ENCODE results near the gene TNFSF13. TPM values are rescaled to one million over a fixed set of nuclear protein-coding genes. Genes with fewer than 3 reads are reported as not detected.

TNFSF13 gene
- total RNA-seq = 10 to 100 TPM; 11.9 to 18.8 TPM

- ATAC-seq = peak; percentile 12
- Histone ChIP-seq H3K4me1 (peaks cover 53% of the 10 kb centered on the region), H3K27me3 (no peaks in the 10 kb centered on the region), H3K9me3 (no peaks in the 10 kb centered on the region), H3K27ac (peak within 1 kb of the TSS; percentile 92 to 99 (median 98)), H3K4me3 (peak within 1 kb of the TSS; percentile 5 to 39), H3K36me3 (replicated peaks in 1 of 2; ENCODE audit: insufficient read depth in 1 of 2, low read depth in 2 of 2) (no peaks in the 10 kb centered on the region)
- TF ChIP-seq CTCF (IDR thresholded peaks at IDR 0.05) (no peak), POLR2A (IDR thresholded peaks at IDR 0.05) (peak in 1 of 3 donors; percentile 5)
- DNase-seq = peak; percentile 54 to 69 (median 64)
- WGBS, 2 donors = 5 to 6% methylated on average over 16 of the region's 16 CpGs
- intact Hi-C loops (cut with DNase I) = no loop called here
These were observed at the start of gene TNFSF13 for GRCh38 chr17:7558544-7559319. Gene TNFSF13, plus strand, starts transcription at chr17:7558750. Its CDS starts 290 bp downstream, at chr17:7559040.

GRCh38 chr17:7508846-7509245, 49.7 kb upstream of the TNFSF13 start:
- TF ChIP-seq POLR2A (IDR thresholded peaks at IDR 0.05) (no peak), CTCF (IDR thresholded peaks at IDR 0.05) (no peak)
- DNase-seq = no peak
- 85 to 97% methylated on average over 9 of the region's 9 CpGs for WGBS, 2 donors
- intact Hi-C loops (cut with DNase I) = no loop called here
- ATAC-seq = no peak
- H3K9me3 ChIP-seq = no peaks in the 10 kb centered on the region
- no peaks in the 10 kb centered on the region for H3K27me3 ChIP-seq
- H3K4me1 ChIP-seq = no peaks in the 10 kb centered on the region
- no peak overlapping the region for H3K27ac ChIP-seq
- no peak overlapping the region for H3K4me3 ChIP-seq
- H3K36me3 ChIP-seq (replicated peaks in 1 of 2; ENCODE audit: insufficient read depth in 1 of 2, low read depth in 2 of 2) = peaks cover 44 to 63% of the 10 kb centered on the region in 2 donors

GRCh38 chr17:7509937-7510336, 48.6 kb upstream of the TNFSF13 start:
- intact Hi-C loops (cut with DNase I) = loop anchor here (5.0 kb wide), 1 partner anchor 52 kb away; the partner anchor contains the start of gene SENP3
- WGBS, 2 donors = 49 to 61% methylated on average over 5 of the region's 5 CpGs
- peaks cover 43 to 60% of the 10 kb centered on the region in 2 donors for H3K36me3 ChIP-seq (replicated peaks in 1 of 2; ENCODE audit: insufficient read depth in 1 of 2, low read depth in 2 of 2)

GRCh38 chr17:7511108-7511507, 47.4 kb upstream of the TNFSF13 start:
- ATAC-seq = no peak
- intact Hi-C loops (cut with DNase I) = loop anchor here (5.0 kb wide), 1 partner anchor 51 kb away; the partner anchor contains the start of gene SENP3
- WGBS, 2 donors = 82 to 89% methylated on average over 10 of the region's 10 CpGs
- no peak overlapping the region for H3K27ac ChIP-seq
- H3K4me3 ChIP-seq = no peak overlapping the region
- H3K9me3 ChIP-seq = no peaks in the 10 kb centered on the region
- DNase-seq = no peak
- H3K27me3 ChIP-seq = no peaks in the 10 kb centered on the region
- no peak for TF ChIP-seq CTCF (IDR thresholded peaks at IDR 0.05)
- TF ChIP-seq POLR2A (IDR thresholded peaks at IDR 0.05) = no peak
- no peaks in the 10 kb centered on the region for H3K4me1 ChIP-seq
- peaks cover 43 to 53% of the 10 kb centered on the region in 2 donors for H3K36me3 ChIP-seq (replicated peaks in 1 of 2; ENCODE audit: insufficient read depth in 1 of 2, low read depth in 2 of 2)

More at GRCh38 chr17:7509937-7510336, 48.6 kb upstream of the TNFSF13 start:
- TF ChIP-seq POLR2A (IDR thresholded peaks at IDR 0.05) = no peak
- TF ChIP-seq CTCF (IDR thresholded peaks at IDR 0.05) = no peak
- H3K27ac ChIP-seq = no peak overlapping the region
- no peaks in the 10 kb centered on the region for H3K27me3 ChIP-seq
- H3K4me1 ChIP-seq = no peaks in the 10 kb centered on the region
- H3K9me3 ChIP-seq = no peaks in the 10 kb centered on the region
- ATAC-seq = no peak
- no peak overlapping the region for H3K4me3 ChIP-seq
- no peak for DNase-seq
